Type B pancreatic cell (in vitro differentiated cells): ENCODE measurements around the gene MAP3K8. TPM values are rescaled to one million over a fixed set of nuclear protein-coding genes. Genes with fewer than 3 reads are reported as not detected.
"Not testable (repeated sequence)": the region's sequence is repeated elsewhere in the genome, so short reads cannot be mapped to it uniquely, and the experiment has no call there.

Source experiments
- DNase-seq: peaks from one replicate; pipeline ENCODE4 v3.0.0; 2021; ENCODE audit warnings: mixed read lengths; ENCODE audit not compliant: unreplicated experiment; ENCODE audit errors: extremely low spot score
- H3K27ac Mint-ChIP-seq: 2 replicates; pipeline ENCODE4 v1.8.0; 2021; ENCODE audit warnings: mild to moderate bottlenecking, mixed read lengths
- H3K27me3 Mint-ChIP-seq: 2 replicates; pipeline ENCODE4 v1.8.0; 2021; ENCODE audit warnings: mixed read lengths
- H3K36me3 Mint-ChIP-seq: 2 replicates; pipeline ENCODE4 v1.8.0; 2021; ENCODE audit warnings: mixed read lengths
- H3K4me1 Mint-ChIP-seq: one replicate; pipeline ENCODE4 v1.8.0; 2021; ENCODE audit warnings: mixed read lengths; ENCODE audit not compliant: unreplicated experiment
- H3K4me3 Mint-ChIP-seq: 2 replicates; pipeline ENCODE4 v1.8.0; 2021; ENCODE audit warnings: mild to moderate bottlenecking, mixed read lengths
- H3K9me3 Mint-ChIP-seq: 2 replicates; pipeline ENCODE4 v1.8.0; 2021; ENCODE audit warnings: mixed read lengths
- total RNA-seq: library from RNA; stranded (reverse); gene quantifications from 2 replicates; pipeline ENCODE4 v1.2.1, GENCODE V29; 2021; ENCODE audit warnings: low replicate concordance
- TF ChIP-seq, protein P1 (sequence below): fragments of 200-600 bp; sonication (generic); conservative IDR thresholded peaks from 2 replicates; pipeline ENCODE4 v1.5.0; 2021; ENCODE audit warnings: antibody characterized with exemption, mild to moderate bottlenecking

Gene MAP3K8
- total RNA-seq, 1 donor from 2014 or later: 22.6 TPM

DNA sequence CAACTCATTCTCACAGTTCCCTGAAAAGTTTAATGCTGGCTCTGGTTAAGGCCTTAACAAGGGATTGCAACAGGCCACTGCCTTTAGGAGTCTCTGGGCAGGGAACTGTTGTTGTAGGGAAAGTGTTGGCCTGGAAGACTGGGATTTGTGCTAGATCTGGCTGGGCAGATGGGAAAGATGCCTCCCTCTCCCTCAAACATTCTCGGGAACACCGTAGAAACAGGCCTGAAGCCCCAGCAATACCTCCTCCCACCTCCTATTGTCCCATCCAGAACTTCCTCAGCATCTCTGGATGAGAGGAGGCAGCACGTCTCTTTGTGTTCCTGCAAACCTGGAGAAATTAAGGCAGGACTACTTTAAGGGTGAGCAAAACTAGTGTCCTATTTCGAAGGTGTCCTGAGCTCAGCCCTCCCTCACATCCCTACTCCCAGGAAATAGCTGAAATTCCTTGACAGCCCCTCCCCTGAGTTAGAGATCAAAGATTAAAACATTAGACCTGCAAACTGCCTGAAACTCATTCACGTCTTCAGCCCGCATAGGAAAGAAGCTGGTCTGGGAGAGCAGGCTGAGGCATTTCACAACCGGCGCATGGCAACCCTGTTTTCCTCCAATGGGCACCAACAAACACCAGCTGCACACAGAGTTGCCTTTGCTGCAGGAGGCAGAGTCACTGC is 10.9 kb upstream of the MAP3K8 start:
- peak; percentile 57 for DNase-seq
- peak overlapping the region; percentile 92 for H3K27ac Mint-ChIP-seq
- TF ChIP-seq, protein P1, sequence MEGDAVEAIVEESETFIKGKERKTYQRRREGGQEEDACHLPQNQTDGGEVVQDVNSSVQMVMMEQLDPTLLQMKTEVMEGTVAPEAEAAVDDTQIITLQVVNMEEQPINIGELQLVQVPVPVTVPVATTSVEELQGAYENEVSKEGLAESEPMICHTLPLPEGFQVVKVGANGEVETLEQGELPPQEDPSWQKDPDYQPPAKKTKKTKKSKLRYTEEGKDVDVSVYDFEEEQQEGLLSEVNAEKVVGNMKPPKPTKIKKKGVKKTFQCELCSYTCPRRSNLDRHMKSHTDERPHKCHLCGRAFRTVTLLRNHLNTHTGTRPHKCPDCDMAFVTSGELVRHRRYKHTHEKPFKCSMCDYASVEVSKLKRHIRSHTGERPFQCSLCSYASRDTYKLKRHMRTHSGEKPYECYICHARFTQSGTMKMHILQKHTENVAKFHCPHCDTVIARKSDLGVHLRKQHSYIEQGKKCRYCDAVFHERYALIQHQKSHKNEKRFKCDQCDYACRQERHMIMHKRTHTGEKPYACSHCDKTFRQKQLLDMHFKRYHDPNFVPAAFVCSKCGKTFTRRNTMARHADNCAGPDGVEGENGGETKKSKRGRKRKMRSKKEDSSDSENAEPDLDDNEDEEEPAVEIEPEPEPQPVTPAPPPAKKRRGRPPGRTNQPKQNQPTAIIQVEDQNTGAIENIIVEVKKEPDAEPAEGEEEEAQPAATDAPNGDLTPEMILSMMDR: no peak
- H3K27me3 Mint-ChIP-seq: no peaks in the 10 kb centered on the region
- no peaks in the 10 kb centered on the region for H3K36me3 Mint-ChIP-seq
- no peaks in the 10 kb centered on the region for H3K9me3 Mint-ChIP-seq
- H3K4me3 Mint-ChIP-seq: peak overlapping the region; percentile 57
- H3K4me1 Mint-ChIP-seq: peaks cover 30% of the 10 kb centered on the region

DNA sequence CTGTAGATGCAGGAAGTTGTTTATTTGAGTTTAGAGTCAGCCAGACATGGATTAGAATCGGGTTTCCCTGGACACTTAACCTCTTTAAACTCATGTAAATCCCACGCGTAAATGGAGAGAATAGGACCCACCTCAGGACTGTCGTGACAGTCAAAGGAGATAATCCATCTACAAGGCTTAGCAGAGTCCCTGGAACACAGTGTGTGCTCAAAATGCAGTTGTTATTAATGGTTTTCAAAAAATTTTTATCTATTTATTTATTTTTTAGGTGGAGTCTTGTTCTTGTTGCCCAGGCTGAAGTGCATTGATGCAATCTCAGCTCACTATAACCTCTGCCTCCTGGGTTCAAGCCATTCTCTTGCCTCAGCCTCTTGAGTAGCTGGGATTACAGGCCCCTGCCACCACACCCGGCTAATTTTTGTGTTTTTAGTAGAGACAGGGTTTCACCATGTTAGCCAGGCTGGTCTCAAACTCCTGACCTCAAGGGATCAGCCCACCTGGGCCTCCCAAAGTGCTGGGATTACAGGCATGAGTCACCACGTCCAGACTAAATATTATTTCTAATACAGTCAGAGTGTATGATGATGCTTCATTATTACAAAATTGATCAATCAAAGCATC is 10.2 kb upstream of the MAP3K8 start:
- Mint-ChIP-seq H3K4me3 (peak overlapping the region; percentile 57), H3K27ac (peak overlapping the region; percentile 92), H3K4me1 (peaks cover 30% of the 10 kb centered on the region)
- not testable (repeated sequence) for H3K27me3 Mint-ChIP-seq, H3K36me3 Mint-ChIP-seq, H3K9me3 Mint-ChIP-seq, DNase-seq

DNA sequence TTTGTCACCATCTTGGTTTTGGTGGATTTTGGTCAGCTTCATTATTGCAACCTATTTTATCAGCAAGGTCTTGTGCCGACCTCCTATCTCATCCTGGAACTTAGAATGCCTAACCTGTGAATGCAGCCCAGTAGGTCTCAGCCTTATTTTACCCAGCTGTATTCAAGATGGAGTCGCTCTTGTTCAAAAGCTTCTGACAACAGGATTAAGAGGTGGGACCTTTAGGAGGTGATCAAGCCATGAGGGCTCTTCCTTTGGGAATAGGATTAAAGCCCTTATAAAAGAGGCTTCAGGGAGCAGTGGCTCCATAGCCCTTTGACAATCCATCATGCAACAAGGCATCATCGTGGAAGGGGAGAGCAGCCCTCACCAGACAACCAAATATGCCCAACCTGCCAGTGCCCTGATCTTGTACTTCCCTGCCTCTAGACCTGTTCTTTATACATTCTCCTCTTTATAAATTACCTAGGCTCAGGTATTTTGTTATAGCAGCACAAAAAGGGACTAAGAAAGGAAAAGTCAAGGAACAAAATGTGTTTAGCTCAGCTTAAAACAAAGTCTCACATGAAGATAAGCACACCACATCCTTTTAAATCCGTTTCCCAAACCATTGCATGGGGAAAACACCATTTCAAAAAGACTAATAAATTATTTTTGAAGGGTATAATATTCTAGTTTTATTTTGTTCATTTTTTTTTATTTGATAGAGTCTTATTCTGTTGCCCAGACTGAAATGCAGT is 8.5 kb upstream of the MAP3K8 start:
- no peaks in the 10 kb centered on the region for H3K27me3 Mint-ChIP-seq
- no peak for DNase-seq
- no peak overlapping the region for H3K4me3 Mint-ChIP-seq
- no peaks in the 10 kb centered on the region for H3K36me3 Mint-ChIP-seq
- no peaks in the 10 kb centered on the region for H3K9me3 Mint-ChIP-seq
- peaks cover 29% of the 10 kb centered on the region for H3K4me1 Mint-ChIP-seq
- H3K27ac Mint-ChIP-seq: no peak overlapping the region
- TF ChIP-seq, protein P1: no peak

DNA sequence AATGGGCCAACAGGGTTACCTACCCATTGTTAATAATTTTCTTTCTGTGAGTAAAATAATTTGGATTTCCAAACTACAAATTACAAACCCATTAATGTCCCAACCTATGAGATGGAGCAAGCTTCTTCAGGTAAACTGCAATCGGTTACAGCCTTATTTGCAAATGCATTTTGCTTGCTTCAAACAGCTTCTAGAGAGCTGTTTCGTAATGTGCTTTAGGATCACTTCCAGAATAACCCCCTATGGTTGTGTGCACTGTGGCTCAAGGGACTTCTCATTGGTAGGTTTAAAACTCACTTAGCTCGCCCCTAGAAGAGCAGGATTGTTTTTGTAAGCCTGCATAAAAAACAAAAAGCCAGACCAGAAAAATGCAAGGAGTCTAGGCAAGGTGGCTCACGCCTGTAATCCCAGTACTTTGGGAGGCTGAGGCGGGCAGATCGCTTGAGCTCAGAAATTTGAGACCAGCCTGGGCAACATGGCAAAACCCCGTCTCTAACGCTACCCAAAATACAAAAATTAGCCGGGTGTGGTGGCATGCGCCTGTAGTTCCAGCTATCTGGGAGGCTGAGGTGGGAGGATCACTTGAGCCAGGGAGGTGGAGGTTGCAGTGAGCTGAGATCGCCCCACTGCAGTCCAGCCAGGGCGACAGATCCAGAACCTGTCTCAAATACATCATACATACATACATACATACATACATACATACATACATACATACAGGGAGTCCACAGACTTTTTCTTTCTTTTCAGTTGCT is 3.3 kb upstream of the MAP3K8 start:
- peak overlapping the region; percentile 81 for H3K4me3 Mint-ChIP-seq
- peaks cover 28% of the 10 kb centered on the region for H3K4me1 Mint-ChIP-seq
- TF ChIP-seq, protein P1: no peak
- peaks cover 4% of the 10 kb centered on the region for H3K27me3 Mint-ChIP-seq
- H3K36me3 Mint-ChIP-seq: peaks cover 3% of the 10 kb centered on the region
- DNase-seq: no peak
- H3K27ac Mint-ChIP-seq: peak overlapping the region; percentile 94
- H3K9me3 Mint-ChIP-seq: peaks cover 5% of the 10 kb centered on the region

DNA sequence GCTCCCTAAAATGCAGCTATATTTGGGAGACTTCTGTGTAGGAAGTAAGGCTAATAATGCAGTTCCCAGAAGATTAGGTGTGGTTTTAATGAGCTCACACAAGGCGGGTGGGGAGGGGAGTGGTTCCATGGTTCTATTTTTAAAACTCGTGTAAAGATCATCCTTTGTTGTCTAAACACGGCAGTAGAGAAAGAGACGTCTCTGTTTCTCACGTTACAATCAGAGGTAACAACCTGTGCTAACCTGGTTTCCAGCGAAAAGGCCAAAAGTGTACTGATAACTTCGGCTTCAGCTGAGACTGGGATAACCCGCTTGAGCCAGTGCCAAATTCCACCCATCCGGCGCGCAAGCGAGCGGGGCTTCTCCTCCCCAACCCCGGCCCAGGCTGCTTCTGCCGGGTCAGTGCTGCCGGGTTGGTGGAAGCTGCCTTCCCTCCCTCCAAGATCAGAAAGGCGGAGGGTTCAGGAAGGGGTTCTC is 2.5 kb upstream of the MAP3K8 start:
- Mint-ChIP-seq H3K27ac (peak overlapping the region; percentile 94), H3K36me3 (peaks cover 3% of the 10 kb centered on the region), H3K27me3 (peaks cover 4% of the 10 kb centered on the region), H3K4me3 (peak overlapping the region; percentile 81), H3K9me3 (peaks cover 5% of the 10 kb centered on the region), H3K4me1 (peaks cover 36% of the 10 kb centered on the region)
- no peak for DNase-seq
- TF ChIP-seq, protein P1: no peak
